Germinal center (tissue), 1 donor: Measurements from ENCODE around the gene SUMO1.
"Not testable (repeated sequence)": the region's sequence is repeated elsewhere in the genome, so short reads cannot be mapped to it uniquely, and the experiment has no call there.

Experiments
- DNase-seq: peaks from one replicate; pipeline ENCODE4 v3.0.0; 2012; ENCODE audit warnings: mixed read lengths, low spot score

SUMO1 gene

DNA sequence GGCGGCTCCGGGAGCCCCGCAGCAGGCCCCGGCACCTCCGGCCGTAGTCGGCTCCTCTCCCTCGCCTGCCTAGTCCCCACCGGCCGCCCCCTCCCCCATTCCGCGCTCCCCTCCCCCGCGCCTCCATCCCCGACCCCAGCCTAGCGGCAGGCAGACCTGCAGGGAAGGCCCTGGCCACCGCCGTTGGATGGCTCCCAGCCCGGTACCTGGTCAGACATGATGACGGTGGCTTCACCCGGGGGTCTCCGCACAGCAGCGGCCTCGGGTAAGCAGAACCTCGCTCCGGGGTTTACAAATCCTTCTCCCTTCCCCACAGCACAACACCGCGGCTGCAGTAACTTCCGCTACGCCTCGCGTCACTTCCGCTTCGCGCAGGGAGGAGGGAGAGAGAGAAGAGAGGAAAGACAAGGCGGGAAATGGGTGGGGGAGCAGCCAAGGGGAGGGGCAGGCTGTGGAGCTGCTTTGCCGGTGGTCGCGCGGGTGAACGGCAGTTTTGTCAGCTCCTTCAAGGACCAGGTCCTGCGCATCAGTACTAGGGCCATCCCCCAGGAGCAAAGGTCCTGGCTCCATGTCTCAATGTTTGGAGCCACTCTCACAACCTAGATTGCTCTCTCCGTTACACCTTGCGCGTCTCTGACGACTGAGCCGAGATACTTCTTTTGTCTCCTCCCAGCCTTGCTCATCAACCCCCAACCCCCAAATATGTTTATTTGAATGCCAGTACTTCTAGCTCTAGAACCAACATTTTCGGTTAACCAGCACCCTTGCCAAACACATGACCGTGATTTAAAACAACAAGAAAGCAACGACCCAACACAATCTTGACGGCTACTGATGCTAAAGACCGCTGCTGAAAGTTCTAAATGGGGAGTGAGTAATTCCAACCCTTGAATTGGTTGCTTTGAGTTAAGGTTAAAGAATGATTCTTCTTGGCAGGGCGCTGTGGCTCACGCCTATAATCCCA is at the start of gene SUMO1:
TSS of gene SUMO1 (minus strand) at position 364 of the 964 bp plus-strand sequence. CDS start at position 218, 146 bp downstream.
- peak; percentile 89 for DNase-seq

DNA sequence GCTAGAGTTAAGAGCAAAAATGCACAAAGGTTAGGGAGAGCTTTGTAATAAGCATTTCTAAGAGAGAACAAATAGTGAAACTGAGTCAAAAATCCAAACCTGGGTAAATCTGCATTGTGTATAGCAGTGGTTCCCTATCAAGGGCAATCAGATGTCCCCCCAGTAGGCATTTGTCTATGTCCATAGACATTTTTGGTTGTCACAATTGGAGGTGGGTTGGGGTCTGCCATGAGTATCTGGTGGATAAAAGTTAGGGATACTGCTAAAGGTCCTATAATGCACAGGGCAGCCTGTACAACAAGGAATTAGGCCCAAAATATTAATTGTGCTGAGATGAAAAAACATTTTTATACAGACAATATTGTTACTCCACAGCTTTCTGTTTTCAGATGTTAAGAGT is 48.2 kb upstream of the SUMO1 start:
- no peak for DNase-seq

- DNase-seq = no peak
Observed at GRCh38 chr2:202278944-202279343, 40.5 kb upstream of the SUMO1 start.

DNA sequence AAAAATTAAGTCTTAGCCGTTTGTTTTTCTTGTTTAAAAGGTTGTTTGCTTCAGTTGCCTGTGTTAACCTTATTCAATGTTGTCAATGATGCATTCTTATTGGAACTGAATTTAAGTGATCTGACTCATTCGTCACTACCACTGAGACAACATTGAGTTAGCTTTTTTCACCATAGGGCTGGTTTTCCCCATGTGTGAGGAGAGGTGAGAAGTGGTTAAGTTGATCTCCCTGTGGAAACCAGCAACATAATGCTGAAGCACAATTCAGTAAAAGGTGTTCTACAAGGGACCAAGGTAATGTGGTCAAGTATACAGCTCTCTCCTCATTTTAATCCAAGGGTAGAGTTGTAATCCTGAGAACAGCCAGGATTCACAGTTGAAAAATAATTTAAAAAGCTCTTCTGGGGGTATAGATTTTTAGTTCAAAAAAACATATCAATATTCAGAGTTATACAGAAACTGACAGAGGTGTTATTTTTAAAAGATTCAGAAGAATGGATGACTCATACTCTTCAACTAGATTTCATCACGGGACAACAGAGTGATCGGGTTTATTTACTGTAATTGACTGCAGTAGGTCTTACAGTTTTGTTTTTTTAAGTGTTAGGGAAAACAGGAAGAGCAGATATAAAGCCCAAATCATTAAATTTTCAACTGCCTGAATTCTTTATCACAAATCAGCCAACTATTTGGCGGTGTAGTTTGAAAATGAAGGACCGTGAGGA is 39.8 kb upstream of the SUMO1 start:
- no peak for DNase-seq

DNA sequence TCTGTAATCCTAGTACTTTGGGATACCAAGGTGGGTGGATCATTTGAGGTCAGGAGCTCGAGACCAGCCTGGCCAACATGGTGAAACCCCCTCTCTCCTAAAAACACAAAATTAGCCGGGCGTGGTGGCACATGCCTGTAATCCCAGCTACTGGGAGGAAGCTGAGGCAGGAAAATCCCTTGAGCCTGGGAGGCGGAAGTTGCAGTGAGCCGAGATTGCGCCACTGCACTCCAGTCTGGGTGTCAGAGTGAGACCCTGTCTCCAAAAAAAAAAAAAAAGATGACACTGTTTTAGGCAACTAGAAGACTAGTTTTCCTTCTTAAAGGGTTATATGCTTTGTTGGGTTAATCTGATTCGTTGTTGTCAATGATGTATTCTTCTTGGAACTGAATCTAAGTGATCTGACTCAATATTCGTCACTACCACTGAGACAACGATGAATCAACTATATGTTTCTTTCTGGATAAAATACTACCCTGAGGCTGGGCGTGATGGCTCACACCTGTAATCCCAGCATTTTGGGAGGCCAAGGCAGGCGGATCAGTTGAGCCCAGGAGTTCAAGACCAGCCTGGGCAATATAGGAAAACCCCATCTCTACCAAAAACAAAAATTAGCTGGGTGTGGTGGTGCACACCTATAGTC is 37.8 kb upstream of the SUMO1 start:
- DNase-seq = not testable (repeated sequence)

DNA sequence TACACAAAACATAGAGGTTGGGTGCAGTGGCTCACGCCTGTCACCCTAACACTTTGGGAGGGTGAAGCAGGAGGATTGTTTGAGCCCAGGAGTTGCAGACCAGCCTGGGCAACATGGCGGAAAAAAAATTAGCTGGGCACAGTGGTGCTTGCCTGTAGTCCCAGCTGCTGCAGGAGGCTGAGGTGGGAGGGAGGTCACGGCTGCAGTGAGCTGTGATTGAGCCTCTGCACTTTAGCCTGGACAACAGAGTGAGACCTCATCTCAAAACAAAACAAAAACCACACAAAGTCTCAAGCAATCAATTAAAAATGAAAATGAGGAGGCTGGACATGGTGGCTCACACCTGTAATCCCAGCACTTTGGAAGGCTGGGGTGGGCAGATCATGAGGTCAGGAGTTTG is 32.1 kb upstream of the SUMO1 start:
- no peak for DNase-seq

- peak; percentile 27 for DNase-seq
Observed at GRCh38 chr2:202269585-202269984, 31.2 kb upstream of the SUMO1 start.

DNA sequence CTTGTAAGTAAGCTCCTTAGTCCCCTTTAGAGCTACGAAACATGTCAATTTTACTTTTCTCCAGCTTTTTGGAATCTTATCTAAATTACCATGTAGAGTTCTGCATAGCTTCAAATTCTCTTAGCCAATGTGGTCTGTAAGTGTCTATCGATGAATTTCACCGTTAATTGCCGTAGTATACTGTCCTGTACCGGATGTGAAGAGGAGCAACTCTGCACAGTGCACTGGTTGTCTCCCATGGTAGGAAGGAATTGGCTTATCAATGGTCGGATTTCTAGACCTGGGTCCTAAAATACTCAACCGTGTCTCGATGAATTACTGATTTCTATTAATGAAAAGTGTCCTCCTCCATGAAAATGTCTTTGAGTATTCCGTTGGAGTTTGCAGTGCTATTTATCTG is 29.1 kb upstream of the SUMO1 start:
- peak; percentile 17 for DNase-seq

DNA sequence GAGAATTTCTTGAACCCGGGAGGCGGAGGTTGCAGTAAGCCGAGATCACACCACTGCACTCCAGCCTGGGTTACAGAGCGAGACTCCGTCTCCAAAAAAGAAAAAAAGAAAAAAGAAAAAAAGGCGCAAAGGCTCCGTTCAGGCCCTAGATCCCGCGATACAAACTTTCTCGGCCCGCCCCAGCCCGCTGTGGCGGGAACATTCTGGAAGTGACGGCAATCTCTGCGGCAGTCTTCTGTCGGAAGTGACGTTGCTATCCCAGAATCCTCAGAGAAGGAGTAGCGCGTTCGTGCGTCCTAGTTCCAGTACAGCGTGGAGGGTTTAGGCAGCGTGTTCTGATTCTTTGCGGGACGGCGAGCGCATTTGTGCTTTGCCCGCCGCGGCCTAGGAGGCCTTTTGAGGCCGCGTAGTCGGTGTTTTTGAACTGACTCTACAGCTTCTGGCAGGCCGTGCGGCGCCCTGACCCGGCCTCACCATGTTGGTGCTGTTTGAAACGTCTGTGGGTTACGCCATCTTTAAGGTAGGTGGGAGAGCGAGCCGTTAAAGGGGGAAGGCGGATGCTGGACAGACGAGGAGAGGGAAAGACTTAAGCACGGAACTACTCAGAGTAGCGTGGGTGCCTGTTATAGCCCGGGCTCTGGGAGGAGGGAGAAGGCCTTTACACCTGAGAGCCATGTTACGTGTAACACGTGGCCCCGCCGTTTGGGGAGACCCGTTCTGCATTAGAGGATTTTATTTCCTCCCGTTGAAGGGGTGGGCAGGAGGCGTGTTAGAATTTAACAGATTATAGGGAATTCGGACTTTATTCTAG is 27.3 kb upstream of the SUMO1 start, which contains the start of gene NOP58:
TSS of gene NOP58 (plus strand) at position 297 of the 811 bp plus-strand sequence. CDS start at position 476, 179 bp downstream.
- DNase-seq = peak; percentile 93

DNA sequence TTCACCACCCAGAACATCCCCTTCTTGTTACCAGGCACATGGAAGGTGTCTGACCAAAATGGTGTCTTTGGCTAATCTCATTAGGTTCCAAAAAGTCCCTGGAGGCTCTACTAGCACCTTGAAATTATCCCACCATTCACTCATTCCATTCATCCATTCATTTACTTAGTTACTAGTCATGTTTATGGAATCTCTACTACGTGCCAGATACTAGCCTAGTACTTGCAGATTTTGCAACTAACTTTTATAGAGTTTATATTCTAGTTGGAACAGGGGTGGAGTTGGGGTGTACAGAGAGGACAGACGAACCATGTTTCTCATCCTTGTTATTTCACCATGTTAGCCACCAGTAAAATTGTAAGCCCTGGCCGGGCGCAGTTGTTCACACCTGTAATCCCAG is 23.1 kb upstream of the SUMO1 start:
- no peak for DNase-seq

- DNase-seq = no peak
Observed at GRCh38 chr2:202251494-202251893, 13.1 kb upstream of the SUMO1 start.

GRCh38 chr2:202249521-202250253 is 11.3 kb upstream of the SUMO1 start:
- no peak for DNase-seq

- not testable (repeated sequence) for DNase-seq
Observed at GRCh38 chr2:202247710-202248109, 9.3 kb upstream of the SUMO1 start.

- DNase-seq = peak; percentile 46
Observed at GRCh38 chr2:202237787-202238233, 587 bp downstream of the SUMO1 start.

DNA sequence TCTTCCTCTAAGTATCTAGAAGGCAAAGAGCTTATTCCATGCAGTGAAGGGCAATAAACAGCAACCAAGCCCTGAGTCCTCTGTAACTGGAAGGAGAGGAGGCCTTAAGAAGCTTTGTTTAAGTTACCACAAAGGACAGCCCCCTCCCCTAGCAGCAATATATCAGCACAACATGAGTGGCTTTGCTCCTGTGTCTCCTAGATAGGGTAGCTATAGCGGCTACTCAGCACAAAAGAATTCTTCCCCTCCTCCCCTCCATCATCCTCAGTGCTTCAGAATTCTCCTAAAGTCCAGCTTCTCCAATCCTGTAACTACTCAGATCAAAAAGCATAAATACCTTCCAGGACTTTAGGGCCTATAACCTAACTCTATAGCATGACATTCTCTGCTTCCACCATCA is 16.5 kb downstream of the SUMO1 start:
- no peak for DNase-seq

DNA sequence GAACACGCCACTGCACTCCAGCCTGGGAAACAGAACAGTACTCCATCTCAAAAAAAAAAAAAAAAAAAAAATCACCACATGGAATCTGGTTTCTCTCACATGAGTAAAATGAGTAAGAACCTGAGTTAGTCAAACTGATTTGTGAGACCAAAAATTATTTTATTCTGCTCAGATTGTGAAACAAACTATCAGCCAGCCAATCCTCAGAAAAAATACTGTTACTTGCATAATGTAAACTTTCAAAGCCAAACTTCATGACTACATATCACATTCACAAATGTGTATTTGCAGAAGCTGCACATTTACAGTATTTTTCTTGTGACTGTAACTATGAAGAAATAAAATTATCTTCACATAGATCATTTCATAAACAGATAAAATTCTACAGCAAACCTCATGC is 23.2 kb downstream of the SUMO1 start:
- DNase-seq = no peak

DNA sequence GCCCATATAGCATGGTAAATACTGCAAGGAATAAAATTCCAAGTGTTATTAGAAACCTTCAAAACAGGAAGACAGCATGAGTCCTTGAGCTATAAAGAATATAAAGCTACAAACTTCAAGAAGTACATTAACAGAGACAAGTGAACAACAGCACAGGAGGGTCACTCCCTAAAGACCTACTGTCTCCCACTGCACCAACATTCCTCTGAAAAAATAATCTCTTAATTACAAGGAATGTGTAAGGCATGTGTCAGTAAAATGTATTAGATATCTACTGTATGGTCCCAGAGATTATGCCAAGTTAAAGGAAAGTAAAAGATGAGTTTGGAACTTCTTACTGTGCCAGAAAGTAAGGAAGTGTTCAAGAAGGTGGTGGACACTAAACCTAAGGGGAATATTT is 29.9 kb downstream of the SUMO1 start:
- DNase-seq = no peak

DNA sequence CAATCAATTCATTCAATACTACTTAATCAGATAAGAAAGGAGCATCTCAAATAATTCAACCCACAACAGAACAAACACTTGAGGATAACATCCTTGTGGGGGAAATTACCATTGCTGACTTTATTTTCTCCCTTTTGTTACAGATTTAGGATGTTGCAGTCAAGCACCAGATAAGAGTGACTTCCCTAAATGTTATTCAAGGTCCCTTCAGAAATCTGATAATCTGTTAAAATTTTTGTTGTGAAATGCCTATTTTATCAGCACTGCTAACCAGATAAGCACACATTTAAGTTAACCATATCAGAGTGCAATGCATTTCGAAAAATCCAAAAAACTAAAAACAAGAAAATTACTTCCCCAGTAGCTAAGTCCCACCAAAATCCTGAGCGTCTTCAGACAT is 33.5 kb downstream of the SUMO1 start:
- no peak for DNase-seq

- no peak for DNase-seq
Observed at GRCh38 chr2:202203348-202203747, 35.0 kb downstream of the SUMO1 start.

DNA sequence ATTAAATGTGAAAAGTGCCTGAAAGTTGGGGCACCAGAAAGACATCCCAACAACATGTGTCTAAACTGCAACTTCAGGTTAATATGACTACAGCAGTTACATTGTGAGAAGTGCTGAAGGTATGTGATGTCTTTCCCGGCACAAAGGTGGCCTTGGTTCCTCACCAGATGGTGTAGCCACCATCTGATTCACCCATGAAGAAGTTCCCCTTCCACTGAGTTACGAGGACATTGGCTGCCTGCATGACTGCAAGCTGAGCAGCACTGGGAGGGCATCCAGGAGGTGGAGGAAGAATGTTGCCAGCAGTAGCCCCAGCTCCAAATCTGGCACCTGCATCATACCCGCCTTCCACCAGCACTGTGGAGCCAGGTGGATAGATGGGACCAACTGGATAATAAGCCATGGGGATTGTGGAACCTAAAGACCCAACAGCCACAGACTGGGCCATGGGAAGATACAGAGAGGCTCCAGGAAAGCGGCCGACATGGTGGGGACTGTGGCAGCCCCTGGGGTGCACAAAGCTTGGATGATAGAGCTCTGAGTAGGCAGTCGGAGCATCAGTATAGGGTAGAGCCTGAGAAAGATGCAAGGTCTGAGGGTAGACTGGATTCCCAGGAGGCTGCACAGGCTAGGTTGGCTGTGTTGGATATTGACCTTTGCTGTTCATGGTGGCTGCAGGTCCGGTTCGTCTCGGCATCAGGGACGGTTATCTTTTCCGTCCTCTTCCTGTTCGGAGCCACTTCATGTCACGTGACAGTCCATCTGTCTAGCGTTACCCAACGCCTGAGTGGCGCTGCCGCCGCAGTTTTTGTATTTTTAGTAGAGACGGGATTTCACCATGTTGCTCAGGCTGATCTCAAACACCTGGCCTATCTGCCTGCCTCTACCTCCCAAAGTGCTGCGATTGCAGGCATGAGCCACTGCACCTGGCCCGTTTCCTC is 36.9 kb downstream of the SUMO1 start:
- DNase-seq = no peak
